ENCODE measurements around the gene MYL12A. TPM values are rescaled to one million over a fixed set of nuclear protein-coding genes. Genes with fewer than 3 reads are reported as not detected.
A peak's percentile ranks its signal among the peaks of the same experiment; 100 is the strongest.
"Not testable (repeated sequence)": the region's sequence is repeated elsewhere in the genome, so short reads cannot be mapped to it uniquely, and the experiment has no call there.

Gene MYL12A
- 475 TPM for polyA plus RNA-seq (2013, experiment 1 of 2)
- 490 TPM for polyA plus RNA-seq (2013, experiment 2 of 2)

DNA sequence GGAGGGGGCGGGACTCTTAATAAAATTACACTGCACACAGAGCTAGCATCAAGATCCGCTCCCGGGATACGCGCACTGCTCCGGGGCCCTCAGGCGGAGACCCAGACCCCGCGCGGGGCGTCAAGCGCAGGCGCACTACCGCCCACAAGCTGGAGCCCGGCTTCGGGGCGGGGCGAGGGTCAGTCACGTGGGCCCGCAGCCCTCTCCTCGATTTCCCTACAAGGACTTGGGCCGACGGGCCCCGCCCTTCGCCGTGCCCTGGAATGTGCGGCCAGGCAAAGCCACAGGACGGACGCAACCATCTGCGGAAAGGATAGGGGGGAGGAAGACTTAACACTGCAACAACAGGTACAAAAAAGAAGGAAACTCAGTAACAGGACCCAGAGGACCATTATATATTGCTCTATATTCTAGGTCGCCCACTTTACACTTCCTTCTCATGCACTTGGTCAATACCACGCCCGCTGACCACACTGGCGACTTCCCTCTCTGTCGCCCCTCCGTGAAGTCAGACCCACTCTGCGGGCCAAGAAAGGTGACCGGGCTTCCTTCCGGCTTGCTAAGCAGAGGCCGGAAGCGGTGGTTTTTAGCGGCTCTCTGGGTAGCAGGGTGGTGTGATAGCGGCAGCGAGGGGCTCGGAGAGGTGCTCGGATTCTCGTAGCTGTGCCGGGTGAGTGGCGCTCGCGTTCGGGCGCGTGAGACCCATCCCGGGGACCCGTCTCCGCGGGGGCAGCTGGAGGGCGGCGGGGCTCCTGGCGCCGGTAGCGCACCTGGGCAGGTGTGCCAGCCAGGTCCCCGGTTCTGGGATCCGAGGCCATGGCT, at the start of gene MYL12A:
TSS of gene MYL12A (plus strand) at position 562 of the 822 bp plus-strand sequence. CDS start 5,447 bp downstream, outside the sequence.
- H3K4me3 ChIP-seq (ENCODE audit: low read length), result peak within 1 kb of the TSS; percentile 99
- peak within 1 kb of the TSS; percentile 98 for H2BK5ac ChIP-seq (ENCODE audit: low read length)
- H3K56ac ChIP-seq (ENCODE audit: low read length), result peak within 1 kb of the TSS; percentile 97
- H2AK5ac ChIP-seq (ENCODE audit: low read length), result peak within 1 kb of the TSS; percentile 93
- no peaks in the 10 kb centered on the region for H3K36me3 ChIP-seq (ENCODE audit: control insufficient read depth, insufficient read depth, low read length)
- H3K79me2 ChIP-seq (ENCODE audit: control insufficient read depth, insufficient read depth, low read length), result peaks cover 38% of the 10 kb centered on the region
- H3K18ac ChIP-seq (ENCODE audit: low read length), result peak within 1 kb of the TSS; percentile 97
- DNase-seq, result peak; percentile 99
- no peaks in the 10 kb centered on the region for H3K27me3 ChIP-seq (ENCODE audit: insufficient read depth, low read length, poor library complexity)
- H3K27ac ChIP-seq (ENCODE audit: low read depth, low read length), result peak within 1 kb of the TSS; percentile 98
- H3K23ac ChIP-seq (ENCODE audit: low read length), result peak within 1 kb of the TSS; percentile 75
- H3K4me1 ChIP-seq (ENCODE audit: control insufficient read depth, low read depth, low read length), result peaks cover 2% of the 10 kb centered on the region
- peak within 1 kb of the TSS; percentile 63 for H3K4me2 ChIP-seq (ENCODE audit: low read length)
- H3K4ac ChIP-seq (ENCODE audit: low read depth, low read length), result peak within 1 kb of the TSS; percentile 92
- H2BK15ac ChIP-seq (replicated peaks; ENCODE audit: low read depth), result no peak within 1 kb of the TSS
- peak within 1 kb of the TSS; percentile 78 for H4K8ac ChIP-seq (ENCODE audit: low read depth, low read length)
- WGBS (ENCODE audit: extremely low coverage, insufficient coverage, low lambda C conversion rate), result no CpG with 5 or more reads among the region's 65 CpGs
- peak within 1 kb of the TSS; percentile 75 for H2BK120ac ChIP-seq (ENCODE audit: low read depth, low read length)
- peak within 1 kb of the TSS; percentile 100 for H3K9ac ChIP-seq (ENCODE audit: low read length)
- H4K5ac ChIP-seq (ENCODE audit: low read length), result no peak within 1 kb of the TSS
- H3K79me1 ChIP-seq (ENCODE audit: low read length), result peaks cover 1% of the 10 kb centered on the region

- not testable (repeated sequence) for H3K36me3 ChIP-seq (ENCODE audit: control insufficient read depth, insufficient read depth, low read length); H3K23ac ChIP-seq (ENCODE audit: low read length); H3K4me1 ChIP-seq (ENCODE audit: control insufficient read depth, low read depth, low read length); H3K56ac ChIP-seq (ENCODE audit: low read length); DNase-seq; H2BK5ac ChIP-seq (ENCODE audit: low read length); H3K79me1 ChIP-seq (ENCODE audit: low read length); H3K9ac ChIP-seq (ENCODE audit: low read length); H3K79me2 ChIP-seq (ENCODE audit: control insufficient read depth, insufficient read depth, low read length); H3K4me2 ChIP-seq (ENCODE audit: low read length); H3K4me3 ChIP-seq (ENCODE audit: low read length); H2AK5ac ChIP-seq (ENCODE audit: low read length); H3K4ac ChIP-seq (ENCODE audit: low read depth, low read length); H3K27me3 ChIP-seq (ENCODE audit: insufficient read depth, low read length, poor library complexity); H4K5ac ChIP-seq (ENCODE audit: low read length); H2BK120ac ChIP-seq (ENCODE audit: low read depth, low read length); H3K27ac ChIP-seq (ENCODE audit: low read depth, low read length); H3K18ac ChIP-seq (ENCODE audit: low read length); H2BK15ac ChIP-seq (replicated peaks; ENCODE audit: low read depth); H4K8ac ChIP-seq (ENCODE audit: low read depth, low read length)
- no CpG with 5 or more reads among the region's 11 CpGs for WGBS (ENCODE audit: extremely low coverage, insufficient coverage, low lambda C conversion rate)
These were observed 49.2 kb upstream of the MYL12A start for GRCh38 chr18:3198260-3198860.

GRCh38 chr18:3199942-3200645, 47.5 kb upstream of the MYL12A start:
- no peak overlapping the region for H3K4me2 ChIP-seq (ENCODE audit: low read length)
- H4K8ac ChIP-seq (ENCODE audit: low read depth, low read length), result no peak overlapping the region
- no peak overlapping the region for H3K23ac ChIP-seq (ENCODE audit: low read length)
- H2AK5ac ChIP-seq (ENCODE audit: low read length), result no peak overlapping the region
- no peak overlapping the region for H3K9ac ChIP-seq (ENCODE audit: low read length)
- H2BK120ac ChIP-seq (ENCODE audit: low read depth, low read length), result no peak overlapping the region
- H2BK15ac ChIP-seq (replicated peaks; ENCODE audit: low read depth), result no peak overlapping the region
- no peaks in the 10 kb centered on the region for H3K79me2 ChIP-seq (ENCODE audit: control insufficient read depth, insufficient read depth, low read length)
- H3K27ac ChIP-seq (ENCODE audit: low read depth, low read length), result no peak overlapping the region
- H3K4ac ChIP-seq (ENCODE audit: low read depth, low read length), result no peak overlapping the region
- DNase-seq, result no peak
- WGBS (ENCODE audit: extremely low coverage, insufficient coverage, low lambda C conversion rate), result no CpG with 5 or more reads among the region's 2 CpGs
- H3K18ac ChIP-seq (ENCODE audit: low read length), result no peak overlapping the region
- no peaks in the 10 kb centered on the region for H3K79me1 ChIP-seq (ENCODE audit: low read length)
- H4K5ac ChIP-seq (ENCODE audit: low read length), result no peak overlapping the region
- H3K27me3 ChIP-seq (ENCODE audit: insufficient read depth, low read length, poor library complexity), result no peaks in the 10 kb centered on the region
- H2BK5ac ChIP-seq (ENCODE audit: low read length), result no peak overlapping the region
- no peak overlapping the region for H3K56ac ChIP-seq (ENCODE audit: low read length)
- H3K4me3 ChIP-seq (ENCODE audit: low read length), result no peak overlapping the region
- H3K36me3 ChIP-seq (ENCODE audit: control insufficient read depth, insufficient read depth, low read length), result no peaks in the 10 kb centered on the region
- H3K4me1 ChIP-seq (ENCODE audit: control insufficient read depth, low read depth, low read length), result no peaks in the 10 kb centered on the region

- Histone ChIP-seq H3K9ac (ENCODE audit: low read length) (no peak overlapping the region), H2AK5ac (ENCODE audit: low read length) (no peak overlapping the region), H3K23ac (ENCODE audit: low read length) (no peak overlapping the region), H3K36me3 (ENCODE audit: control insufficient read depth, insufficient read depth, low read length) (no peaks in the 10 kb centered on the region), H2BK5ac (ENCODE audit: low read length) (no peak overlapping the region), H4K8ac (ENCODE audit: low read depth, low read length) (no peak overlapping the region), H3K4me2 (ENCODE audit: low read length) (no peak overlapping the region), H3K56ac (ENCODE audit: low read length) (no peak overlapping the region), H3K79me1 (ENCODE audit: low read length) (no peaks in the 10 kb centered on the region), H3K79me2 (ENCODE audit: control insufficient read depth, insufficient read depth, low read length) (no peaks in the 10 kb centered on the region), H4K5ac (ENCODE audit: low read length) (no peak overlapping the region), H3K27ac (ENCODE audit: low read depth, low read length) (no peak overlapping the region), H3K4me3 (ENCODE audit: low read length) (no peak overlapping the region), H3K18ac (ENCODE audit: low read length) (no peak overlapping the region), H2BK15ac (replicated peaks; ENCODE audit: low read depth) (no peak overlapping the region), H3K4ac (ENCODE audit: low read depth, low read length) (no peak overlapping the region), H3K4me1 (ENCODE audit: control insufficient read depth, low read depth, low read length) (no peaks in the 10 kb centered on the region), H2BK120ac (ENCODE audit: low read depth, low read length) (no peak overlapping the region), H3K27me3 (ENCODE audit: insufficient read depth, low read length, poor library complexity) (no peaks in the 10 kb centered on the region)
- no peak for DNase-seq
These were observed 42.4 kb upstream of the MYL12A start for GRCh38 chr18:3205239-3205638.

GRCh38 chr18:3207565-3207964, 40.0 kb upstream of the MYL12A start:
- Histone ChIP-seq H3K56ac (ENCODE audit: low read length) (no peak overlapping the region), H3K4me1 (ENCODE audit: control insufficient read depth, low read depth, low read length) (no peaks in the 10 kb centered on the region), H4K8ac (ENCODE audit: low read depth, low read length) (no peak overlapping the region), H2AK5ac (ENCODE audit: low read length) (no peak overlapping the region), H3K4ac (ENCODE audit: low read depth, low read length) (no peak overlapping the region), H2BK5ac (ENCODE audit: low read length) (no peak overlapping the region), H3K27me3 (ENCODE audit: insufficient read depth, low read length, poor library complexity) (no peaks in the 10 kb centered on the region), H2BK120ac (ENCODE audit: low read depth, low read length) (no peak overlapping the region), H3K79me1 (ENCODE audit: low read length) (no peaks in the 10 kb centered on the region), H3K79me2 (ENCODE audit: control insufficient read depth, insufficient read depth, low read length) (no peaks in the 10 kb centered on the region), H3K23ac (ENCODE audit: low read length) (no peak overlapping the region), H2BK15ac (replicated peaks; ENCODE audit: low read depth) (no peak overlapping the region), H3K27ac (ENCODE audit: low read depth, low read length) (no peak overlapping the region), H3K18ac (ENCODE audit: low read length) (no peak overlapping the region), H3K36me3 (ENCODE audit: control insufficient read depth, insufficient read depth, low read length) (no peaks in the 10 kb centered on the region), H3K9ac (ENCODE audit: low read length) (no peak overlapping the region), H3K4me2 (ENCODE audit: low read length) (no peak overlapping the region), H4K5ac (ENCODE audit: low read length) (no peak overlapping the region), H3K4me3 (ENCODE audit: low read length) (no peak overlapping the region)
- DNase-seq, result peak; percentile 40
- no CpG with 5 or more reads among the region's 2 CpGs for WGBS (ENCODE audit: extremely low coverage, insufficient coverage, low lambda C conversion rate)
